ENCODE results near the gene CLCN7. TPM values are rescaled to one million over a fixed set of nuclear protein-coding genes. Genes with fewer than 3 reads are reported as not detected.
"Not testable (repeated sequence)": the region's sequence is repeated elsewhere in the genome, so short reads cannot be mapped to it uniquely, and the experiment has no call there.

The CLCN7 gene
- total and polyA plus RNA-seq, 2 experiments from 2014 or later: 17.4 to 53.8 TPM

DNA sequence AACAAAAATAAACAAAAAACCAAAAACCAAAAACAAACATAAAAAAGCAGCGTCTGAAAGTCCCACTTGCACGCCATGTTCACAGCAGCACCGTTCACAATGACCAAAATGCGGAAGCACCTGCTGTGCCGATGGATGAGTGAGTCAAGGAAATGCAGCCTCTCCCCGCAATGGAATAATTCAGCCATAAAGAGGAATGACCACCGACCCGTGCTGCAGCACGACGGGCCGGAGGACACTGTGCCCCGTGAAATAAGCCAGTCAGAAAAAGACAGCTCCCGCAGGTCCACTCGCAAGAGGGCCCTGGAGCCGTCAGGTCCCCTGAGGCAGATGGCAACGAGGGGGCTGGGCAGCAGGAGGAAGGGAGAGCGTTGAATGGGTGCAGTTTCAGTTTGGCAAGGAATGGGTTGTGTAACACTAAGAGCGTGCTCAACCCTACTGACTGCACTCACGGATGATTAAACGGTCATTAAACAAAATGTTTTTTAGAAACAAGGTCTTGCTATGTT lies 5.1 kb downstream of the CLCN7 start:
- ATAC-seq (no peak), DNase-seq (ENCODE audit: low spot score) (no peak)
- Histone ChIP-seq H3K27me3 (ENCODE audit: insufficient read depth) (no peaks in the 10 kb centered on the region), H3K9me2 (ENCODE audit: insufficient read depth) (no peaks in the 10 kb centered on the region), H3K4me2 (no peak overlapping the region), H3K4me3 (no peak overlapping the region), H3K79me2 (replicated peaks; ENCODE audit: insufficient read depth) (peaks cover 75% of the 10 kb centered on the region), H2AFZ (no peak overlapping the region), H3K27ac (ENCODE audit: low read depth) (no peak overlapping the region), H3K36me3 (ENCODE audit: insufficient read depth) (no peaks in the 10 kb centered on the region), H4K20me1 (replicated peaks; ENCODE audit: insufficient read depth) (peaks cover 30% of the 10 kb centered on the region), H3K4me1 (ENCODE audit: insufficient read depth) (no peaks in the 10 kb centered on the region; the same call in 1 of the 2 replicates), H3F3A (replicated peaks; ENCODE audit: low read depth) (no peaks in the 10 kb centered on the region)
- H3K36me3 Mint-ChIP-seq (ENCODE audit: low read depth): no peaks in the 10 kb centered on the region; the same call in 2 of the 3 replicates
- H3K4me1 Mint-ChIP-seq: peaks cover 8% of the 10 kb centered on the region
- no peak overlapping the region for H3K27ac Mint-ChIP-seq
- peaks cover 6% of the 10 kb centered on the region for H3K27me3 Mint-ChIP-seq (ENCODE audit: insufficient read depth, low read depth, poor library complexity)
- H3K4me3 Mint-ChIP-seq: no peak overlapping the region; the same call in 2 of the 3 replicates
- H3K9me3 Mint-ChIP-seq: no peaks in the 10 kb centered on the region
- no peak for TF ChIP-seq POLR2AphosphoS5 (IDR thresholded peaks at IDR 0.05; ENCODE audit: low read depth)
- TF ChIP-seq, protein P1, sequence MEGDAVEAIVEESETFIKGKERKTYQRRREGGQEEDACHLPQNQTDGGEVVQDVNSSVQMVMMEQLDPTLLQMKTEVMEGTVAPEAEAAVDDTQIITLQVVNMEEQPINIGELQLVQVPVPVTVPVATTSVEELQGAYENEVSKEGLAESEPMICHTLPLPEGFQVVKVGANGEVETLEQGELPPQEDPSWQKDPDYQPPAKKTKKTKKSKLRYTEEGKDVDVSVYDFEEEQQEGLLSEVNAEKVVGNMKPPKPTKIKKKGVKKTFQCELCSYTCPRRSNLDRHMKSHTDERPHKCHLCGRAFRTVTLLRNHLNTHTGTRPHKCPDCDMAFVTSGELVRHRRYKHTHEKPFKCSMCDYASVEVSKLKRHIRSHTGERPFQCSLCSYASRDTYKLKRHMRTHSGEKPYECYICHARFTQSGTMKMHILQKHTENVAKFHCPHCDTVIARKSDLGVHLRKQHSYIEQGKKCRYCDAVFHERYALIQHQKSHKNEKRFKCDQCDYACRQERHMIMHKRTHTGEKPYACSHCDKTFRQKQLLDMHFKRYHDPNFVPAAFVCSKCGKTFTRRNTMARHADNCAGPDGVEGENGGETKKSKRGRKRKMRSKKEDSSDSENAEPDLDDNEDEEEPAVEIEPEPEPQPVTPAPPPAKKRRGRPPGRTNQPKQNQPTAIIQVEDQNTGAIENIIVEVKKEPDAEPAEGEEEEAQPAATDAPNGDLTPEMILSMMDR (conservative IDR thresholded peaks at IDR 0.05; ENCODE audit: low read depth in 2 of 2): no peak
- TF ChIP-seq STAT1 (IDR thresholded peaks at IDR 0.05; ENCODE audit: unreplicated experiment): no peak

DNA sequence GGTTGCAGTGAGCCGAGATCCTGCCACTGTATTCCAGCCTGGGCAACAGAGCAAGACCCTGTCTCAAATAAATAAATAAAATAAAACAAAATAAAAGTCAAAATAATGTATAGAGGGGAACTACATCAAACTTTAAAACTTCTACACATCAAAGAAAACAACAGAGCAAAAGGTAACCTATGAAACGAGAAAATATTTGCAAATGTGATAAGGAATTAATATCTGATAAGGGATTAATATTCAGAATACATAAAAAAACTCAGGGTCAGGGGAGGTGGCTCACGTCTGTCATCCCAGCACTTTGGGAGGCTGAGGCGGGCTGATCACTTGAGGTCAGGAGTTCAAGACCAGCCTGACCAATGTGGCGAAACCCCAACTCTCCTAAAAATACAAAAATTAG lies 5.7 kb downstream of the CLCN7 start:
- H3F3A ChIP-seq (replicated peaks; ENCODE audit: low read depth); H3K27ac Mint-ChIP-seq; H3K27me3 Mint-ChIP-seq (ENCODE audit: insufficient read depth, low read depth, poor library complexity); DNase-seq (ENCODE audit: low spot score); H3K36me3 ChIP-seq (ENCODE audit: insufficient read depth); ATAC-seq; H3K4me2 ChIP-seq; H3K36me3 Mint-ChIP-seq (ENCODE audit: low read depth); H3K27me3 ChIP-seq (ENCODE audit: insufficient read depth); H3K4me1 ChIP-seq (ENCODE audit: insufficient read depth); H2AFZ ChIP-seq; H3K9me3 Mint-ChIP-seq; H3K4me1 Mint-ChIP-seq; H3K4me3 ChIP-seq; H3K27ac ChIP-seq (ENCODE audit: low read depth); H3K9me2 ChIP-seq (ENCODE audit: insufficient read depth); H3K4me3 Mint-ChIP-seq: not testable (repeated sequence)
- Histone ChIP-seq H4K20me1 (replicated peaks; ENCODE audit: insufficient read depth) (peaks cover 30% of the 10 kb centered on the region), H3K79me2 (replicated peaks; ENCODE audit: insufficient read depth) (peaks cover 73% of the 10 kb centered on the region)

DNA sequence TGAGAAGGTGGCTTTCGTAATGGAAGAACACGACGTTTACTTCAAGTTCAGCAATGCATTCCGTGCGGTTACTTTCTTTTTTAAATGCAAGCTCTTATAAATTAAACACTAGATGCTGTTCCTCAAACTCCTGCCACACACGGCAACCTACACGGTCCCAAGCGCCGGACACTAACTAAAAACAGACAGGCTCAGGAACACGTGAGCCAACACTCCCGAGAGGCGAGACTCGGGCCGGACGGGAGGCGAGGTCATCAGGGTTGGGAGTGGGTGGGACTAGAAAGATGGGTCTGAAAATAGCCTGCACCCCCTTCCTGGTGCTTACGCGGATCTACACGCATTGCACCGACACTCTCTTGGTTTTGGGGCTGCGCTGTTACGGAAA lies 6.4 kb downstream of the CLCN7 start:
- ATAC-seq (no peak), DNase-seq (ENCODE audit: low spot score) (no peak)
- Histone ChIP-seq H3K27ac (ENCODE audit: low read depth) (no peak overlapping the region), H3K36me3 (ENCODE audit: insufficient read depth) (no peaks in the 10 kb centered on the region), H3K4me2 (no peak overlapping the region), H3F3A (replicated peaks; ENCODE audit: low read depth) (no peaks in the 10 kb centered on the region), H3K4me3 (no peak overlapping the region), H3K27me3 (ENCODE audit: insufficient read depth) (no peaks in the 10 kb centered on the region), H3K9me2 (ENCODE audit: insufficient read depth) (no peaks in the 10 kb centered on the region), H2AFZ (no peak overlapping the region), H4K20me1 (replicated peaks; ENCODE audit: insufficient read depth) (peaks cover 30% of the 10 kb centered on the region), H3K4me1 (ENCODE audit: insufficient read depth) (no peaks in the 10 kb centered on the region; the same call in 1 of the 2 replicates), H3K79me2 (replicated peaks; ENCODE audit: insufficient read depth) (peaks cover 66% of the 10 kb centered on the region)
- Mint-ChIP-seq H3K36me3 (ENCODE audit: low read depth) (no peaks in the 10 kb centered on the region; the same call in 2 of the 3 replicates), H3K9me3 (no peaks in the 10 kb centered on the region), H3K4me3 (no peak overlapping the region), H3K27me3 (ENCODE audit: insufficient read depth, low read depth, poor library complexity) (peaks cover 6% of the 10 kb centered on the region), H3K4me1 (peaks cover 6% of the 10 kb centered on the region; the same call in 2 of the 3 replicates), H3K27ac (no peak overlapping the region)
- no peak for TF ChIP-seq EZH2phosphoT487 (IDR thresholded peaks at IDR 0.05; ENCODE audit: unreplicated experiment)
- TF ChIP-seq EZH2 (IDR thresholded peaks at IDR 0.05; ENCODE audit: low read depth, unreplicated experiment): no peak
- no peak for TF ChIP-seq ZNF331 (CRISPR knock-in tag; IDR thresholded peaks at IDR 0.05; ENCODE audit: low read depth)
- TF ChIP-seq CREB1 (CRISPR knock-in tag; IDR thresholded peaks at IDR 0.05; ENCODE audit: low read depth): no peak
- TF ChIP-seq ZNF114 (CRISPR knock-in tag; IDR thresholded peaks at IDR 0.05): no peak
- TF ChIP-seq, protein P2, sequence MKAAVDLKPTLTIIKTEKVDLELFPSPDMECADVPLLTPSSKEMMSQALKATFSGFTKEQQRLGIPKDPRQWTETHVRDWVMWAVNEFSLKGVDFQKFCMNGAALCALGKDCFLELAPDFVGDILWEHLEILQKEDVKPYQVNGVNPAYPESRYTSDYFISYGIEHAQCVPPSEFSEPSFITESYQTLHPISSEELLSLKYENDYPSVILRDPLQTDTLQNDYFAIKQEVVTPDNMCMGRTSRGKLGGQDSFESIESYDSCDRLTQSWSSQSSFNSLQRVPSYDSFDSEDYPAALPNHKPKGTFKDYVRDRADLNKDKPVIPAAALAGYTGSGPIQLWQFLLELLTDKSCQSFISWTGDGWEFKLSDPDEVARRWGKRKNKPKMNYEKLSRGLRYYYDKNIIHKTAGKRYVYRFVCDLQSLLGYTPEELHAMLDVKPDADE (IDR thresholded peaks at IDR 0.05): no peak

Measured in GM23338 (cell line).